HCT116 (cell line): ENCODE measurements around the gene SUGCT. TPM values are rescaled to one million over a fixed set of nuclear protein-coding genes. Genes with fewer than 3 reads are reported as not detected.

Source experiments
- ATAC-seq: fragments of 200-7000 bp; cut with Tn5 transposase; 2 replicates; pipeline ENCODE4 v1.9.1; 2020; ENCODE audit warnings: mild to moderate bottlenecking, moderate library complexity
- BruUV-seq: library from RNA; stranded (reverse); fragments of 400-500 nt; replicated peaks from 2 replicates; lab custom pipeline; 2021; lab: Mats Ljungman, UMichigan
- CTCF ChIA-PET: fragments of 300-600 bp; sonication (Branson Sonifier 250); formaldehyde crosslinking; loops from one replicate; lab custom pipeline; 2021; ENCODE audit warnings: antibody characterized with exemption; lab: Charles Lee
- POLR2A ChIA-PET: fragments of 300-600, 350-600 bp; sonication (Branson Sonifier 250); formaldehyde crosslinking; loops from one replicate; lab custom pipeline; 2021; ENCODE audit warnings: antibody characterized with exemption; lab: Charles Lee
- RAD21 ChIA-PET, 2 experiments: fragments of 300-600 bp; sonication (Branson Sonifier 250); formaldehyde crosslinking; loops; one replicate each; lab custom pipeline; 2023; ENCODE audit warnings: low total read pairs in 2 of 2; ENCODE audit not compliant: uncharacterized antibody in 2 of 2, unreplicated experiment in 2 of 2, low non-redundant PET in 1 of 2; lab: Charles Lee
- DNase-seq: peaks from one replicate; pipeline ENCODE4 v3.0.0-alpha.2; 2010; ENCODE audit warnings: low read depth, low spot score
- H2AFZ ChIP-seq: fragments of 200-600 bp; shearing (Covaris generic), sonication (generic); 2 replicates; pipeline ENCODE4 v1.6.1; 2017; ENCODE audit warnings: low read depth, mixed run types, mixed read lengths, antibody characterized with exemption, low read length; ENCODE audit not compliant: poor library complexity, severe bottlenecking
- H3K27ac ChIP-seq: 2 replicates; pipeline ENCODE4 v1.5.1; 2012; ENCODE audit warnings: low read depth, low read length
- H3K27me3 ChIP-seq: fragments of 200-600 bp; sonication (generic); 2 replicates; pipeline ENCODE4 v1.6.1; 2016; ENCODE audit warnings: mixed run types, low read length, mixed read lengths; ENCODE audit not compliant: insufficient read depth
- H3K36me3 ChIP-seq, 2 experiments: fragments of 200-500 bp in 1 of 2; fragments of 200-600 bp in 1 of 2; sonication (Bioruptor generic) in 1 of 2; sonication (generic) in 1 of 2; 2 replicates each; pipeline versions ENCODE4 v1.5.1 to v1.6.1; 2014 to 2016; ENCODE audit warnings: low read length in 2 of 2, inconsistent platforms in 1 of 2, mixed read lengths in 1 of 2, mixed run types in 1 of 2; ENCODE audit not compliant: insufficient read depth in 2 of 2, control insufficient read depth in 1 of 2
- H3K4me1 ChIP-seq, 2 experiments: fragments of 200-600 bp in 1 of 2; sonication (generic) in 1 of 2; 2 replicates each; pipeline versions ENCODE4 v1.5.1 to v1.6.1; 2012 to 2017; ENCODE audit warnings: low read length in 2 of 2, inconsistent platforms in 1 of 2, mild to moderate bottlenecking in 1 of 2, mixed read lengths in 1 of 2, mixed run types in 1 of 2, moderate library complexity in 1 of 2; ENCODE audit not compliant: insufficient read depth in 2 of 2, control insufficient read depth in 1 of 2
- H3K4me2 ChIP-seq: fragments of 200-600 bp; sonication (generic); 2 replicates; pipeline ENCODE4 v1.6.1; 2017; ENCODE audit warnings: mixed run types, low read length, mixed read lengths
- H3K4me3 ChIP-seq, 2 experiments: fragments of 200-600 bp in 1 of 2; sonication (generic) in 1 of 2; replicated peaks in 1 of 2; 2 replicates each; pipeline ENCODE4 v1.5.1; 2011 to 2016; ENCODE audit warnings: low read length in 2 of 2, control low read depth in 1 of 2, low read depth in 1 of 2, mild to moderate bottlenecking in 1 of 2, mixed read lengths in 1 of 2, mixed run types in 1 of 2
- H3K79me2 ChIP-seq: fragments of 200-600 bp; sonication (generic); 2 replicates; pipeline ENCODE4 v1.6.1; 2017; ENCODE audit warnings: mild to moderate bottlenecking, mixed run types, low read length, moderate library complexity, mixed read lengths; ENCODE audit not compliant: insufficient read depth
- H3K9ac ChIP-seq: fragments of 200-600 bp; sonication (generic); 2 replicates; pipeline ENCODE4 v1.6.1; 2016; ENCODE audit warnings: low read length, mixed read lengths
- H3K9me2 ChIP-seq: fragments of 200-600 bp; sonication (generic), shearing (Covaris generic); 2 replicates; pipeline ENCODE4 v1.6.1; 2017; ENCODE audit warnings: mixed run types, mild to moderate bottlenecking, moderate library complexity; ENCODE audit not compliant: insufficient read depth
- H3K9me3 ChIP-seq, 2 experiments: fragments of 200-500 bp in 1 of 2; fragments of 200-600 bp in 1 of 2; sonication (Bioruptor generic) in 1 of 2; sonication (generic) in 1 of 2; 2 replicates each; pipeline ENCODE4 v1.6.1; 2014 to 2017; ENCODE audit warnings: low read length in 2 of 2, mixed read lengths in 2 of 2, inconsistent platforms in 1 of 2, low read depth in 1 of 2, mild to moderate bottlenecking in 1 of 2, mixed run types in 1 of 2, moderate library complexity in 1 of 2; ENCODE audit not compliant: control insufficient read depth in 1 of 2, insufficient read depth in 1 of 2
- H4K20me1 ChIP-seq: fragments of 200-600 bp; sonication (generic), shearing (Covaris generic); 2 replicates; pipeline ENCODE4 v1.6.1; 2017; ENCODE audit warnings: mixed run types, mild to moderate bottlenecking, moderate library complexity; ENCODE audit not compliant: insufficient read depth
- CBX3 ChIP-seq: IDR thresholded peaks from 2 replicates; pipeline ENCODE4 v1.6.1; 2012; ENCODE audit warnings: low read depth
- CEBPB ChIP-seq: IDR thresholded peaks from 2 replicates; pipeline ENCODE4 v1.6.1; 2012; ENCODE audit warnings: low read depth
- CTCF ChIP-seq, 3 experiments: fragments of 200-600 bp in 1 of 3; sonication (generic) in 1 of 3; IDR thresholded peaks in 2 of 3; conservative IDR thresholded peaks in 1 of 3; 2 replicates each; pipeline ENCODE4 v1.5.1; 2012 to 2017; ENCODE audit warnings: low read depth in 2 of 3, low read length in 2 of 3, antibody characterized with exemption in 1 of 3, borderline replicate concordance in 1 of 3, control low read depth in 1 of 3, mild to moderate bottlenecking in 1 of 3, mixed read lengths in 1 of 3, mixed run types in 1 of 3, moderate library complexity in 1 of 3; ENCODE audit not compliant: insufficient read depth in 1 of 3
- EGR1 ChIP-seq: IDR thresholded peaks from 2 replicates; pipeline ENCODE4 v1.6.1; 2012; ENCODE audit warnings: low read depth
- EZH2 ChIP-seq: fragments of 200-600 bp; sonication (generic); IDR thresholded peaks from 2 replicates; pipeline ENCODE4 v1.6.1; 2017; ENCODE audit warnings: antibody characterized with exemption, mixed run types
- EZH2phosphoT487 ChIP-seq: fragments of 200-600 bp; IDR thresholded peaks from 2 replicates; pipeline ENCODE4 v1.6.1; 2018; ENCODE audit warnings: antibody characterized with exemption, borderline replicate concordance
- JUND ChIP-seq: IDR thresholded peaks from 2 replicates; pipeline ENCODE4 v1.6.1; 2012
- MAX ChIP-seq: IDR thresholded peaks from 2 replicates; pipeline ENCODE4 v1.6.1; 2012
- POLR2A ChIP-seq: IDR thresholded peaks from 2 replicates; pipeline ENCODE4 v1.7.0; 2011; ENCODE audit warnings: borderline replicate concordance; ENCODE audit not compliant: insufficient read depth, insufficient read length; ENCODE audit errors: extremely low read depth
- POLR2AphosphoS5 ChIP-seq: IDR thresholded peaks from 2 replicates; pipeline ENCODE4 v1.6.1; 2011; ENCODE audit warnings: mild to moderate bottlenecking, low read depth, low read length, moderate library complexity
- RAD21 ChIP-seq: IDR thresholded peaks from 2 replicates; pipeline ENCODE4 v1.6.1; 2012; ENCODE audit warnings: low read depth, mild to moderate bottlenecking
- REST ChIP-seq: IDR thresholded peaks from 2 replicates; pipeline ENCODE4 v1.6.1; 2012; ENCODE audit warnings: low read depth
- SIN3A ChIP-seq: IDR thresholded peaks from 2 replicates; pipeline ENCODE4 v1.6.1; 2012; ENCODE audit warnings: low read depth
- SRF ChIP-seq: IDR thresholded peaks from 2 replicates; pipeline ENCODE4 v1.6.1; 2012; ENCODE audit warnings: low read depth
- TCF7L2 ChIP-seq: IDR thresholded peaks from 2 replicates; pipeline ENCODE4 v1.7.0; 2011; ENCODE audit warnings: borderline replicate concordance, inconsistent platforms; ENCODE audit not compliant: insufficient read depth, insufficient read length; ENCODE audit errors: extremely low read depth
- YY1 ChIP-seq: IDR thresholded peaks from 2 replicates; pipeline ENCODE4 v1.6.1; 2011; ENCODE audit warnings: low read length, low read depth, moderate library complexity, mild to moderate bottlenecking; ENCODE audit not compliant: insufficient replicate concordance; ENCODE audit errors: extremely low read depth
- intact Hi-C: fragments of 100-400 bp; cut with micrococcal nuclease; formaldehyde crosslinking; loops from 2 replicates; pipeline ENCODE4 v1.10.0; 2022
- total RNA-seq: library from RNA; stranded (reverse); gene quantifications from one replicate; pipeline ENCODE4 v1.2.1, GENCODE V29; 2021; ENCODE audit not compliant: unreplicated experiment
- TF ChIP-seq, protein P1 (sequence below): IDR thresholded peaks from 2 replicates; pipeline ENCODE4 v1.6.1; 2011; ENCODE audit warnings: mild to moderate bottlenecking, low read length, moderate library complexity; ENCODE audit not compliant: insufficient replicate concordance; ENCODE audit errors: extremely low read depth
- TF ChIP-seq, protein P2 (sequence below): IDR thresholded peaks from 2 replicates; pipeline ENCODE4 v1.6.1; 2012

Gene SUGCT
- total RNA-seq, 1 experiment from 2014 or later = 4.4 TPM

DNA sequence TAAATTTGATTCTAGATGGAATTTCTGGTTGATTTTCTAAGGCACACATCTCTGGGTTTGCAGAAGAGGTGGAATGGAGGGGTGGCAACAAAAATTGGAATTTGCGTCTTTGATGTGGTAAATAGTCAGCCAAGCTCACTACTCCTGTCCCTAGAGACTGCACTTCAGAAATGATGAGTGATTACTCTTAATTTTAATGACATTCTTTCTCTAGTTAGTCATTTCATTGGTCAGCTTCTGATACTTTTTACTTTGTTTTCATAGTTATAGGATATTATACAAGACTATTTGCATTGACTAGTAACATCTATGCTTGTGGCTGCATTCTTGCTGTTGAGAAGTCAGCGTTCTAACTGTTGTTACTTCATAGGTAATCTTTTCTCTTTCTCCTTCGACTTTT is 658.3 kb downstream of the SUGCT start (continued):
- TF ChIP-seq TCF7L2 = no peak
- TF ChIP-seq JUND = no peak
- no peak for TF ChIP-seq RAD21
- TF ChIP-seq CTCF (IDR thresholded peaks at IDR 0.05 in 2 of 3, conservative IDR thresholded peaks at IDR 0.05 in 1 of 3; ENCODE audit: borderline replicate concordance in 1 of 3, insufficient read depth in 1 of 3, low read depth in 2 of 3, low read length in 2 of 3) = no peak

DNA sequence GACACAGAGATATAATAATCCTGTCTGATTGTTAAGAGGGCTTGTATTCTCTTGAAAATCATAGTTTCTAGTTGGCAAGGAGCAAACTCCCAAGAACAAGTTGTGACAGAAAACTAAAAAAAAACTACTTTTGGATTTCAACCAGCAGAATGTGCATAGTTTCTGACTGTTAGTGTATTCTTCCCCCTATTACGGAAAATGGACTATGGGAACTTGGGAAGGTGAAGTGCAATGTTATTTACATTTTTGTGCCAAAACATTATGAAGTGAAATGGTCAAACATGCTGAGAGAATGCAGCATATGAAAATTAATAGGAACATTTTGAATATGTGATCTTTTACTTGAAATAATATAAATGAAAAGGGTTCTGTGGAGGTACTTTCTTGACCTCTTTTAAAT is 660.8 kb downstream of the SUGCT start:
- no peak overlapping the region for H3K27ac ChIP-seq
- intact Hi-C loops = no loop called here
- H2AFZ ChIP-seq = no peak overlapping the region
- no peaks in the 10 kb centered on the region for H3K27me3 ChIP-seq
- H3K4me3 ChIP-seq = no peak overlapping the region
- no peaks in the 10 kb centered on the region for H3K9me3 ChIP-seq
- H3K79me2 ChIP-seq = no peaks in the 10 kb centered on the region
- no peaks in the 10 kb centered on the region for H3K4me1 ChIP-seq
- BruUV-seq = no TSS peak
- RAD21 ChIA-PET = no interaction called here
- no peak for DNase-seq
- TF ChIP-seq EGR1 = no peak
- no peak for TF ChIP-seq MAX
- TF ChIP-seq YY1 = no peak
- no peak for TF ChIP-seq JUND
- TF ChIP-seq, protein P1, sequence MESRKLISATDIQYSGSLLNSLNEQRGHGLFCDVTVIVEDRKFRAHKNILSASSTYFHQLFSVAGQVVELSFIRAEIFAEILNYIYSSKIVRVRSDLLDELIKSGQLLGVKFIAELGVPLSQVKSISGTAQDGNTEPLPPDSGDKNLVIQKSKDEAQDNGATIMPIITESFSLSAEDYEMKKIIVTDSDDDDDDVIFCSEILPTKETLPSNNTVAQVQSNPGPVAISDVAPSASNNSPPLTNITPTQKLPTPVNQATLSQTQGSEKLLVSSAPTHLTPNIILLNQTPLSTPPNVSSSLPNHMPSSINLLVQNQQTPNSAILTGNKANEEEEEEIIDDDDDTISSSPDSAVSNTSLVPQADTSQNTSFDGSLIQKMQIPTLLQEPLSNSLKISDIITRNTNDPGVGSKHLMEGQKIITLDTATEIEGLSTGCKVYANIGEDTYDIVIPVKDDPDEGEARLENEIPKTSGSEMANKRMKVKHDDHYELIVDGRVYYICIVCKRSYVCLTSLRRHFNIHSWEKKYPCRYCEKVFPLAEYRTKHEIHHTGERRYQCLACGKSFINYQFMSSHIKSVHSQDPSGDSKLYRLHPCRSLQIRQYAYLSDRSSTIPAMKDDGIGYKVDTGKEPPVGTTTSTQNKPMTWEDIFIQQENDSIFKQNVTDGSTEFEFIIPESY = no peak
- no peak for TF ChIP-seq POLR2AphosphoS5
- no peak for TF ChIP-seq REST
- TF ChIP-seq POLR2A = no peak
- no peak for TF ChIP-seq SRF
- no peak for TF ChIP-seq CBX3
- no peak for TF ChIP-seq CEBPB
- TF ChIP-seq, protein P2, sequence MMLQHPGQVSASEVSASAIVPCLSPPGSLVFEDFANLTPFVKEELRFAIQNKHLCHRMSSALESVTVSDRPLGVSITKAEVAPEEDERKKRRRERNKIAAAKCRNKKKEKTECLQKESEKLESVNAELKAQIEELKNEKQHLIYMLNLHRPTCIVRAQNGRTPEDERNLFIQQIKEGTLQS = no peak
- no peak for TF ChIP-seq EZH2
- TF ChIP-seq EZH2phosphoT487 = no peak
- TF ChIP-seq SIN3A = no peak
- TF ChIP-seq, all 23 proteins: peak for 0
- Histone ChIP-seq H3K9ac (no peak overlapping the region), H3K4me2 (no peak overlapping the region), H3K9me2 (no peaks in the 10 kb centered on the region), H3K36me3 (no peaks in the 10 kb centered on the region), H4K20me1 (no peaks in the 10 kb centered on the region)
- no peak for ATAC-seq
- ChIA-PET CTCF (no interaction called here), POLR2A (no interaction called here)
